Measurements from ENCODE around the gene PPARA. TPM values are rescaled to one million over a fixed set of nuclear protein-coding genes. Genes with fewer than 3 reads are reported as not detected.
"Not testable (repeated sequence)": the region's sequence is repeated elsewhere in the genome, so short reads cannot be mapped to it uniquely, and the experiment has no call there.

The PPARA gene
- total RNA-seq, 1 experiment from 2014 or later = 4.9 TPM

DNA sequence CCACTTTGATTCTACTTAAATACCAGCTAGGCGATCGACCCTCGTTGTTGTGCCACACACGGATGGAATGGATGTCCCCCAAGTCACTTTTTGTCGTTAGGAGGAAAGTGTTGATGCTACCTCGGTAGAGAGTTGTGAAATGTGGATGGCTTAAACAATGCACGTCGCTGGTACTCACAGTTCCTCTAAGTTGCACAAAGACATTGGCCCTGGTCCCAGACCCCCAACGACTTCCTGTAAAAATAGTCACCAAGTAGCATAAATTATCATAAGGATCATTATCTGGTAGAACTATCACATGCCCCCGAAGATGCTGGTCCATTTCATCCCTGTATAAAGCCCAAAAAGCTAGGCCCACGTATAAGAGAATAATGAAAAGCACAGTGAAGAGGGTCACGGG lies 109.0 kb downstream of the PPARA start:
- DNase-seq (ENCODE audit: low read depth in 1 of 2, low spot score in 2 of 2) = no peak
- Histone ChIP-seq H3K27ac (no peak overlapping the region), H3K36me3 (no peaks in the 10 kb centered on the region)

GRCh38 chr22:46260038-46260437 lies 109.7 kb downstream of the PPARA start:
- H3K4me3 ChIP-seq = no peak overlapping the region
- no peaks in the 10 kb centered on the region for H3K36me3 ChIP-seq
- peaks cover 15% of the 10 kb centered on the region for H3K9me3 ChIP-seq (replicated peaks)
- H3K4me1 ChIP-seq (replicated peaks) = no peaks in the 10 kb centered on the region; the same call in 1 of the 2 replicates
- peaks cover 6% of the 10 kb centered on the region for H3K27me3 ChIP-seq (replicated peaks)
- H3K27ac ChIP-seq = no peak overlapping the region
- no peak for DNase-seq (ENCODE audit: low read depth in 1 of 2, low spot score in 2 of 2)

More for the DNA sequence above, 109.0 kb downstream of the PPARA start:
- H3K4me1 ChIP-seq (replicated peaks) = no peaks in the 10 kb centered on the region; the same call in 1 of the 2 replicates
- H3K4me3 ChIP-seq = no peak overlapping the region
- H3K9me3 ChIP-seq (replicated peaks) = peaks cover 15% of the 10 kb centered on the region
- peaks cover 6% of the 10 kb centered on the region for H3K27me3 ChIP-seq (replicated peaks)

DNA sequence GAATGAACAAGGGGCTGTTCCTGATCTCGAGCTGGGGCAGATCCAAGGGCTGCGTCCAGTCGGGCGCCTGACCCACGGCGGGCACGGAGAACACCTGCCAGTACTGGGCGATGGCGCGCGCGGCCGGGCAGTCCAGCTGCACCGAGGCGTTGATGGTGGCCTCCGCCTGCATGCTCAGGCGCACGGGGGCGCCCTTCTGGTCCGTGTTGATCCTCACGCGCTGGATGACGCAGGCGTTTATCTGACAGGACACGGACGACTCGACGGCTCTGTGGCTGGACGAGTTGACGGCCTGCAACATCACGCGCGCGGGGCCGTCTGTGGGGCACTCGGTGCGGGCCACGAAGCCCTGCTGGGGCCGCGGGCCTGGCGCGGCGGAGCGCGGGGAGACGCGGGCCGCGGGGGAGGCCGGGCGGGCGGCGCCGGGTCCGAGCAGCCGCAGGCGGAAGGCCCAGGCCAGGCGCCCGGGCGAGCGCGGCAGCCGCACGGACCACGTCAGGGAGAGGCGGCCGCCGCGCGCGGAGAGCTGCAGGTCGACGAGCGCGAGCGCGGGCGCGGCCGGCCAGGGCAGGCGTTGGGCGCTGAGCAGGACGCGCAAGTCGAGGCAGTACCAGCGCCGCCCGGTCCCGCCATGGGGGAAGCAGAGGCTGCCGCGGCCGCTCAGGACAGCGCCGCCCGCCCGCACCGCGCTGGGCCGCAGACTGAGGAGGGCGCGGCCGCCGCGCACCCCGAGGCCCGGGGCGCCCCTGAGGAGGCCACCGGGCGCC lies 112.3 kb downstream of the PPARA start:
- Histone ChIP-seq H3K4me3 (no peak overlapping the region), H3K36me3 (no peaks in the 10 kb centered on the region), H3K27me3 (replicated peaks) (peaks cover 6% of the 10 kb centered on the region), H3K9me3 (replicated peaks) (peaks cover 23% of the 10 kb centered on the region), H3K4me1 (replicated peaks) (peaks cover 6% of the 10 kb centered on the region; the same call in 1 of the 2 replicates), H3K27ac (no peak overlapping the region)
- DNase-seq (ENCODE audit: low read depth in 1 of 2, low spot score in 2 of 2) = no peak

DNA sequence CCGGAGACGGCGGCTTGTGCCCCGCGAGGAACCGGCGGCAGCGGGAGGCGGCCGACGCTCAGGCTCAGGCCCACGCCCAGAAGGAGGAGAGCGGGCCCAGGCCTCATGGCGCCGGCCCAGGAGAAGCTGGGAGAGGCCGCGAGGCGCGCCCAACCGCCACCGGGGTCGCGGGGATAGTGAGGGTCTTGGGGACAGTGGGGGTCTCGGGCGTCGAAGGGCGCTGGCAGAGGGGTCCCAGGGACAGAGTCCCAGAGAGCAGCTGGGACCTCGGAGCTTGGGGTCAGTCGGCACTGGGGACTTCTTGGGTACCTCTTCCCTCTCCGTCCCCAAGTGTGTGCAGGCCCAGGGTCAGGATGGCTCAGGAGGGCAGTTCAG lies 112.9 kb downstream of the PPARA start, which contains the start of gene PKDREJ:
Gene PKDREJ, minus strand, starts transcription at position 128 of the 375 bp plus-strand sequence. Its CDS starts 21 bp downstream, at position 107.
- Histone ChIP-seq H3K4me3 (no peak within 1 kb of the TSS), H3K9me3 (replicated peaks) (peaks cover 19% of the 10 kb centered on the region)
- DNase-seq (ENCODE audit: low read depth in 1 of 2, low spot score in 2 of 2) = no peak

GRCh38 chr22:46264520-46264919 lies 114.2 kb downstream of the PPARA start:
- not testable (repeated sequence) for H3K36me3 ChIP-seq; H3K4me3 ChIP-seq; H3K27ac ChIP-seq; H3K27me3 ChIP-seq (replicated peaks); DNase-seq (ENCODE audit: low read depth in 1 of 2, low spot score in 2 of 2)
- Histone ChIP-seq H3K9me3 (replicated peaks) (peaks cover 19% of the 10 kb centered on the region), H3K4me1 (replicated peaks) (peaks cover 19% of the 10 kb centered on the region)

More for the DNA sequence above, 112.9 kb downstream of the PPARA start, which contains the start of gene PKDREJ:
- peaks cover 9% of the 10 kb centered on the region for H3K4me1 ChIP-seq (replicated peaks)
- peaks cover 6% of the 10 kb centered on the region for H3K27me3 ChIP-seq (replicated peaks)
- no peaks in the 10 kb centered on the region for H3K36me3 ChIP-seq
- no peak within 1 kb of the TSS for H3K27ac ChIP-seq

- H3K27ac ChIP-seq; H3K4me3 ChIP-seq; H3K27me3 ChIP-seq (replicated peaks); DNase-seq (ENCODE audit: low read depth in 1 of 2, low spot score in 2 of 2): not testable (repeated sequence)
- H3K36me3 ChIP-seq = peaks cover 16% of the 10 kb centered on the region
- peaks cover 19% of the 10 kb centered on the region for H3K4me1 ChIP-seq (replicated peaks)
- H3K9me3 ChIP-seq (replicated peaks) = peaks cover 19% of the 10 kb centered on the region
Observed at GRCh38 chr22:46265627-46266026, 115.3 kb downstream of the PPARA start.

DNA sequence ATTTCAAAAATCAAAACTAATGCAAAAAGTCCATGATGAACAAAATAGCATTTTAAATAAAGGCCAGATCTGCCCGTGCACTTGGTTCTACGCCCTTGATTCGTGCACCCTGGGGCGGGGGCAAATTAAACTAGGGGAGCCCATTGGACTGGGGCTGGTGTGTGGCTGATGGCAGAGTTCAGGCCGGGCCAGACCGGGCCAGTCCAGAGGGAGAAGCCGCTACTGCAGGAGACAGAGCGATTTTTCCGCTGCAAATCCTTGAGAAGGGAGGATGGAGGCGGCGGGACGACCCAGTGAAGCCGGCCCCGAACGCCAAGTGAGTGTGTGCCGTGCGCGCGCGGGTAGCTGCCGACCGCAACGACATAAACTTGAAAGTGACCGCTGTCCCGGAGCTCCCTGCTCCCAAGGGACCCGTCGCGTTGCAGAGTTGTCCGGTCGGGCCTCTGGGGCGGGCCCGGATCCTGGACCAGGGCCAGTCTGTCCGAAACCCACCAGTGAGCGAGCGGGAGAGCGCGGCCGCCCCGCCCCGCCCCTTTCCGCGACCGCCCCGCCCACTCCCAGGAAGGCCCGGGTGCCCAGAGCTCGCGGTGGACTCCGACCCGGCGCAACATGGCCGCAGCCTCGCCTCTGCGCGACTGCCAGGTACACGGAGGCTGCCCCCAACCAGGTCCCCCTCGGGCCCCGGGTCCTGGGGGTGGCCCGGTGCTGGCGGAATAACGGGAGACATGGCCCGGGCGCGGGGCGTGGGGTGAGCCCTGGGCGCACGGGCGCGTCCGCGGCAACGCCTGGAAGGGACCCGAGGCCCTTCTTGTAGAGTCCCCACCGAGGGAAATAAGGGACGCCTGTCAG lies 117.3 kb downstream of the PPARA start, which contains the start of gene TTC38:
Gene TTC38, plus strand, starts transcription at position 578 of the 849 bp plus-strand sequence. Its CDS starts 32 bp downstream, at position 610.
- 0 out of 2 replicates have a peak within 1 kb of the TSS, but pooled peaks have one; percentile 13 for H3K27ac ChIP-seq
- H3K4me3 ChIP-seq = peak within 1 kb of the TSS; percentile 67
- peaks cover 19% of the 10 kb centered on the region for H3K4me1 ChIP-seq (replicated peaks)
- H3K36me3 ChIP-seq = peaks cover 23% of the 10 kb centered on the region
- peaks cover 12% of the 10 kb centered on the region for H3K9me3 ChIP-seq (replicated peaks)
- DNase-seq (ENCODE audit: low read depth in 1 of 2, low spot score in 2 of 2) = peak; percentile 81 to 90
- H3K27me3 ChIP-seq (replicated peaks) = no peaks in the 10 kb centered on the region

GRCh38 chr22:46269564-46269963 lies 119.2 kb downstream of the PPARA start:
- no peak overlapping the region for H3K4me3 ChIP-seq
- DNase-seq (ENCODE audit: low read depth in 1 of 2, low spot score in 2 of 2) = no peak
- H3K9me3 ChIP-seq (replicated peaks) = peaks cover 8% of the 10 kb centered on the region
- H3K36me3 ChIP-seq = peaks cover 40% of the 10 kb centered on the region
- H3K27me3 ChIP-seq (replicated peaks) = no peaks in the 10 kb centered on the region
- peaks cover 19% of the 10 kb centered on the region for H3K4me1 ChIP-seq (replicated peaks)
- H3K27ac ChIP-seq = no peak overlapping the region

GRCh38 chr22:46272196-46272595 lies 121.9 kb downstream of the PPARA start:
- no peak overlapping the region for H3K4me3 ChIP-seq
- H3K9me3 ChIP-seq (replicated peaks) = no peaks in the 10 kb centered on the region
- no peaks in the 10 kb centered on the region for H3K27me3 ChIP-seq (replicated peaks)
- peaks cover 61% of the 10 kb centered on the region for H3K36me3 ChIP-seq
- no peak for DNase-seq (ENCODE audit: low read depth in 1 of 2, low spot score in 2 of 2)
- H3K27ac ChIP-seq = no peak overlapping the region
- H3K4me1 ChIP-seq (replicated peaks) = peaks cover 16% of the 10 kb centered on the region

DNA sequence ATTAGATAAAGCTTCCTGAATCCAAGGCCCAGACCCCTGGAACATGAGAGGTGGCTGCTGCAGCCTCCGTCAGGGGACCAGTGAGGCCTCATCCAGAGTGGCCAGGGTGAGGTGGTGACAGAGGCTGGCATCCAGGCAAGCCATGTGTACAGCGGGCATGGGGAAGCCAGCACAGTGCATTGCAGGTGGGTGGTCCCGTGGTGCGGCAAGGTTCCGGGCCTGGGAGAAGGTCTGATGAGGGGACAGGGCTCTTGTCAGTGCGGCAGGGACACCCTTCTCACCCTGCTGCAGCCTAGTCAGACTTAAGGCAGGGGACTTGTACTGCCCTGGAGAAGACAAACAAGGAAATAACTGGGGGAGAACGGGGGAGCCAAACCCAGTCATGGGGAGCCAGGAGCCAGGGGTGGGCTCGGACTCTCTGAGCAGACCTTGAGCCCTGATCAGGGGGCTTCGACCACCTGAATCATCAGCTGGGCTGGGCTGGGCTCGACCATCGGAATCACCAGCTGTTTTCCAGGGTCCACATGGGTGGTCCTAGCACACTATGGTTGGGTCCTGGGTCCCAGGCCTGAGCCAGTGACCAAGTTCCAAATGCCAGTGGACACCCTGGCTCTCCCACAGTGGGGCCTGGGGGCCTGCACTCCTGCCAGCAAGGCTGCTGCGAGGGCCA lies 122.6 kb downstream of the PPARA start:
- Histone ChIP-seq H3K27me3 (replicated peaks) (no peaks in the 10 kb centered on the region), H3K4me3 (no peak overlapping the region), H3K36me3 (peaks cover 65% of the 10 kb centered on the region), H3K4me1 (replicated peaks) (peaks cover 12% of the 10 kb centered on the region), H3K9me3 (replicated peaks) (no peaks in the 10 kb centered on the region), H3K27ac (no peak overlapping the region)
- no peak for DNase-seq (ENCODE audit: low read depth in 1 of 2, low spot score in 2 of 2)

DNA sequence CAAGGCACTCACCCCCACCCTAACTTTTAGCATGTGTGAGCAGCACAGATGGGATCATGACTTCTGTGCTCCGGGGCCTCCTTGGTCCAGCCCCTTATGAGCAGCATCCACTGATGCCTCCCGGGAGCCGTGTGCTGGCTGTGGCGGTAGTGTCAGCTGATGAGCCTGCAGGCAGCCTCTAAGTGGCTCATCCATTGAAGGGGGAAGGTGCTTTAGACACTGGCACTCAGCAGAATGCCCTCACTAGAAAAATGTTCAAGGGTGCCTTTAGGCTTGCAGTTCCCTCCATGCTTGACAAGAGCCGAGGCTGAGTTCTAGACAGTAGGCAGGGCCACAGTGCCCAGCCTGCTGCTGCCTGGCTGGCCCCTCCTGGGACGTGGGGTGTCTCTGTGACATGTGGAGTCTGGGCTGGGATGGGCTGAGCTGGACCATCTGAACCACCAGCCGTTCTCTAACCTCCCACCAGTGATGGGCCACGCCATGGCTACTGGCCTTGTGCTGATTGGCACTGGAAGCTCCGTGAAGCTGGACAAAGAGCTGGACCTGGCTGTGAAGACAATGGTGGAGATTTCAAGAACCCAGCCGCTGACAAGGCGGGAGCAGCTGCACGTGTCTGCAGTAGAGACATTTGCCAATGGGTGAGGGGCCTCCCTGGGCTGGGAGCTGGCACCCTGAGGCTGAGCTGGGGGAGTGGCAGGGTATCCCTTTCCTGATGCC lies 123.3 kb downstream of the PPARA start:
- peaks cover 72% of the 10 kb centered on the region for H3K36me3 ChIP-seq
- no peak overlapping the region for H3K4me3 ChIP-seq
- no peak overlapping the region for H3K27ac ChIP-seq

DNA sequence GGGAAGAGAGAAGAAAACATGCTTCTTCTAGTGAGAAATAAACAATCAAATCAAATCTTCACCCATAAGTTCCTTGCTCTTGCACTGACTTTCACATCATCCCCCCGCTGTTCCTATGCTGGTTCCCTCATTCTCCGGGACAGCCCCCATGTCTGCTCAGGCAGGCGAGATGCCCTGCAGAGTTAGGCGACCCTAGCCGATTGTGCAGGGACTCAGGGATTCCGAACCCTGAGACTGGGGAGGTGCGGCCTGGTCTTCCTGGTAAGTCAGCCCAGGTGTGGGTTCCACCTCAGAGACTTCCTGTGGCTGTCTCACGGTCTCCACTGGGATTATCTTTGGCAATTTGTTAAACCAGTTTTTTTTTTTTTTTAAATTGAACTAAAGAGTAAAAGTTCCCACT lies 124.1 kb downstream of the PPARA start:
- Histone ChIP-seq H3K27ac (no peak overlapping the region), H3K9me3 (replicated peaks) (no peaks in the 10 kb centered on the region), H3K4me1 (replicated peaks) (0 out of 2 replicates have a peak, but pooled peaks cover under 1% of the 10 kb centered on the region), H3K27me3 (replicated peaks) (no peaks in the 10 kb centered on the region), H3K4me3 (no peak overlapping the region), H3K36me3 (peaks cover 74% of the 10 kb centered on the region)
- DNase-seq (ENCODE audit: low read depth in 1 of 2, low spot score in 2 of 2) = no peak

More for the DNA sequence above, 123.3 kb downstream of the PPARA start:
- Histone ChIP-seq H3K4me1 (replicated peaks) (peaks cover 6% of the 10 kb centered on the region; the same call in 1 of the 2 replicates), H3K9me3 (replicated peaks) (no peaks in the 10 kb centered on the region), H3K27me3 (replicated peaks) (no peaks in the 10 kb centered on the region)
- DNase-seq (ENCODE audit: low read depth in 1 of 2, low spot score in 2 of 2) = no peak
